ENCODE data around the gene BRICD5.
"Not testable (repeated sequence)": the region's sequence is repeated elsewhere in the genome, so short reads cannot be mapped to it uniquely, and the experiment has no call there.

Gene BRICD5

GRCh38 chr16:2243031-2243528 is 32.4 kb upstream of the BRICD5 start:
- in situ Hi-C loops (cut with MboI; ENCODE audit: low pct_unique_long_range_greater_than_20kb, low sequenced_read_pairs, unreplicated experiment) = no loop called here
- DNase-seq (ENCODE audit: low spot score) = no peak
- TF ChIP-seq CTCF (IDR thresholded peaks at IDR 0.05; ENCODE audit: extremely low read depth, insufficient read depth, missing control alignments) = no peak

- DNase-seq (ENCODE audit: low spot score) = no peak
- no peak for TF ChIP-seq CTCF (IDR thresholded peaks at IDR 0.05; ENCODE audit: extremely low read depth, insufficient read depth, missing control alignments)
- in situ Hi-C loops (cut with MboI; ENCODE audit: low pct_unique_long_range_greater_than_20kb, low sequenced_read_pairs, unreplicated experiment) = no loop called here
Measured at GRCh38 chr16:2242598-2242997, 31.9 kb upstream of the BRICD5 start.

- DNase-seq (ENCODE audit: low spot score); in situ Hi-C loops (cut with MboI; ENCODE audit: low pct_unique_long_range_greater_than_20kb, low sequenced_read_pairs, unreplicated experiment): not testable (repeated sequence)
Measured at GRCh38 chr16:2240331-2240730, 29.7 kb upstream of the BRICD5 start.

GRCh38 chr16:2238838-2239675 is 28.4 kb upstream of the BRICD5 start:
- TF ChIP-seq CTCF (IDR thresholded peaks at IDR 0.05; ENCODE audit: extremely low read depth, insufficient read depth, missing control alignments) = no peak
- in situ Hi-C loops (cut with MboI; ENCODE audit: low pct_unique_long_range_greater_than_20kb, low sequenced_read_pairs, unreplicated experiment) = no loop called here
- no peak for DNase-seq (ENCODE audit: low spot score)

- no peak for DNase-seq (ENCODE audit: low spot score)
- in situ Hi-C loops (cut with MboI; ENCODE audit: low pct_unique_long_range_greater_than_20kb, low sequenced_read_pairs, unreplicated experiment) = no loop called here
- no peak for TF ChIP-seq CTCF (IDR thresholded peaks at IDR 0.05; ENCODE audit: extremely low read depth, insufficient read depth, missing control alignments)
Measured at GRCh38 chr16:2238150-2238837, 27.6 kb upstream of the BRICD5 start.

GRCh38 chr16:2237493-2238149 is 27.0 kb upstream of the BRICD5 start:
- in situ Hi-C loops (cut with MboI; ENCODE audit: low pct_unique_long_range_greater_than_20kb, low sequenced_read_pairs, unreplicated experiment) = no loop called here
- no peak for DNase-seq (ENCODE audit: low spot score)
- no peak for TF ChIP-seq CTCF (IDR thresholded peaks at IDR 0.05; ENCODE audit: extremely low read depth, insufficient read depth, missing control alignments)

Data from GM13977 (cell line).